MM.1S (cell line): ENCODE results near the gene TEAD4.

Source experiments
- DNase-seq: peaks from one replicate; pipeline ENCODE4 v3.0.0-alpha.2; 2015
- H2AFZ ChIP-seq: fragments of 300-600 bp; sonication (generic); 2 replicates; pipeline ENCODE4 v1.6.0; 2016; ENCODE audit warnings: antibody characterized with exemption, low read length
- H3F3A ChIP-seq: fragments of 300-600 bp; sonication (generic); 2 replicates; pipeline ENCODE4 v1.6.1; 2016; ENCODE audit warnings: mild to moderate bottlenecking, antibody characterized with exemption, low read length, moderate library complexity, mixed read lengths; ENCODE audit not compliant: insufficient read depth
- H3K27ac ChIP-seq: fragments of 300-600 bp; sonication (generic); 2 replicates; pipeline ENCODE4 v1.5.1; 2016; ENCODE audit warnings: mild to moderate bottlenecking, low read length
- H3K27me3 ChIP-seq: fragments of 300-600 bp; sonication (generic); replicated peaks from 2 replicates; pipeline ENCODE4 v1.6.0; 2016; ENCODE audit warnings: low read length; ENCODE audit not compliant: insufficient read depth
- H3K36me3 ChIP-seq: fragments of 300-600 bp; sonication (generic); replicated peaks from 2 replicates; pipeline ENCODE4 v1.6.1; 2016; ENCODE audit warnings: mild to moderate bottlenecking, low read length, mixed read lengths; ENCODE audit not compliant: insufficient read depth
- H3K4me1 ChIP-seq: fragments of 300-600 bp; sonication (generic); 2 replicates; pipeline ENCODE4 v1.6.1; 2016; ENCODE audit warnings: low read length, mixed read lengths
- H3K4me2 ChIP-seq: fragments of 300-600 bp; sonication (generic); 2 replicates; pipeline ENCODE4 v1.6.0; 2016; ENCODE audit warnings: low read depth, low read length
- H3K4me3 ChIP-seq: fragments of 300-600 bp; sonication (generic); 2 replicates; pipeline ENCODE4 v1.5.1; 2016; ENCODE audit warnings: low read length, mixed read lengths
- H3K79me2 ChIP-seq: fragments of 300-600 bp; sonication (generic); 2 replicates; pipeline ENCODE4 v1.6.1; 2016; ENCODE audit warnings: mixed run types, low read length, mixed read lengths
- H3K9ac ChIP-seq: fragments of 300-600 bp; sonication (generic); 2 replicates; pipeline ENCODE4 v1.6.1; 2016; ENCODE audit warnings: low read length, mixed read lengths
- H3K9me2 ChIP-seq: fragments of 300-600 bp; sonication (generic); replicated peaks from 2 replicates; pipeline ENCODE4 v1.6.1; 2016; ENCODE audit warnings: mild to moderate bottlenecking, low read length, mixed read lengths; ENCODE audit not compliant: insufficient read depth
- H3K9me3 ChIP-seq: fragments of 300-600 bp; sonication (generic); replicated peaks from 2 replicates; pipeline ENCODE4 v1.6.1; 2016; ENCODE audit warnings: mild to moderate bottlenecking, low read length, mixed read lengths; ENCODE audit not compliant: insufficient read depth
- H4K20me1 ChIP-seq: fragments of 300-600 bp; sonication (generic); 2 replicates; pipeline ENCODE4 v1.6.1; 2016; ENCODE audit warnings: mild to moderate bottlenecking, low read length, moderate library complexity, mixed read lengths; ENCODE audit not compliant: insufficient read depth
- CTCF ChIP-seq: fragments of 300-600 bp; sonication (generic); IDR thresholded peaks from 2 replicates; pipeline ENCODE4 v1.5.1; 2016; ENCODE audit warnings: antibody characterized with exemption, low read length, mixed read lengths
- EZH2 ChIP-seq: fragments of 300-600 bp; sonication (generic); optimal IDR thresholded peaks from 2 replicates; pipeline ENCODE3; 2017; ENCODE audit warnings: low read depth, mild to moderate bottlenecking, antibody characterized with exemption, low read length, mixed read lengths
- EZH2phosphoT487 ChIP-seq: fragments of 300-600 bp; sonication (generic); IDR thresholded peaks from 2 replicates; pipeline ENCODE4 v1.6.1; 2018; ENCODE audit warnings: antibody characterized with exemption, low read length

The TEAD4 gene

GRCh38 chr12:3078086-3078820 lies 119.1 kb downstream of the TEAD4 start:
- no peak overlapping the region for H3K4me2 ChIP-seq
- TF ChIP-seq CTCF = no peak
- no peak for TF ChIP-seq EZH2phosphoT487
- TF ChIP-seq EZH2 = no peak
- no peaks in the 10 kb centered on the region for H3K79me2 ChIP-seq
- no peak overlapping the region for H3K4me3 ChIP-seq
- no peak overlapping the region for H3K27ac ChIP-seq
- H4K20me1 ChIP-seq = no peaks in the 10 kb centered on the region
- peaks cover 19% of the 10 kb centered on the region for H3K27me3 ChIP-seq
- H3K9ac ChIP-seq = no peak overlapping the region
- no peaks in the 10 kb centered on the region for H3K9me3 ChIP-seq
- no peaks in the 10 kb centered on the region for H3K4me1 ChIP-seq
- no peaks in the 10 kb centered on the region for H3K36me3 ChIP-seq
- H2AFZ ChIP-seq = no peak overlapping the region
- no peaks in the 10 kb centered on the region for H3K9me2 ChIP-seq
- no peak for DNase-seq
- no peaks in the 10 kb centered on the region for H3F3A ChIP-seq

- H3K4me1 ChIP-seq = no peaks in the 10 kb centered on the region
- no peak overlapping the region for H3K4me2 ChIP-seq
- no peaks in the 10 kb centered on the region for H4K20me1 ChIP-seq
- no peaks in the 10 kb centered on the region for H3K36me3 ChIP-seq
- TF ChIP-seq CTCF (no peak), EZH2phosphoT487 (no peak), EZH2 (no peak)
- no peak overlapping the region for H3K4me3 ChIP-seq
- H3K9me2 ChIP-seq = no peaks in the 10 kb centered on the region
- DNase-seq = no peak
- H3K9me3 ChIP-seq = no peaks in the 10 kb centered on the region
- no peaks in the 10 kb centered on the region for H3F3A ChIP-seq
- H2AFZ ChIP-seq = no peak overlapping the region
- peaks cover 36% of the 10 kb centered on the region for H3K27me3 ChIP-seq
- no peak overlapping the region for H3K27ac ChIP-seq
- no peak overlapping the region for H3K9ac ChIP-seq
- H3K79me2 ChIP-seq = no peaks in the 10 kb centered on the region
Observed at GRCh38 chr12:3081091-3081490, 121.9 kb downstream of the TEAD4 start.

- no peak overlapping the region for H3K27ac ChIP-seq
- no peak overlapping the region for H3K4me3 ChIP-seq
- H3K36me3 ChIP-seq = no peaks in the 10 kb centered on the region
- H3K9me3 ChIP-seq = no peaks in the 10 kb centered on the region
- no peaks in the 10 kb centered on the region for H3K79me2 ChIP-seq
- no peak for DNase-seq
- no peaks in the 10 kb centered on the region for H3F3A ChIP-seq
- H3K4me1 ChIP-seq = no peaks in the 10 kb centered on the region
- no peaks in the 10 kb centered on the region for H4K20me1 ChIP-seq
- H3K9ac ChIP-seq = no peak overlapping the region
- TF ChIP-seq EZH2 (no peak), CTCF (no peak), EZH2phosphoT487 (no peak)
- H3K9me2 ChIP-seq = no peaks in the 10 kb centered on the region
- no peak overlapping the region for H3K4me2 ChIP-seq
- H2AFZ ChIP-seq = no peak overlapping the region
- H3K27me3 ChIP-seq = peaks cover 41% of the 10 kb centered on the region
Observed at GRCh38 chr12:3081886-3082285, 122.7 kb downstream of the TEAD4 start.
